CD4-positive, alpha-beta T cell treated with Interferon gamma for 1 hour (primary cell): ENCODE results near the gene RAB11FIP2.

ENCODE experiments used
- DNase-seq: peaks from one replicate; pipeline ENCODE4 v3.0.0-alpha.2; 2020

The RAB11FIP2 gene

GRCh38 chr10:118034791-118035261 is 11.9 kb downstream of the RAB11FIP2 start:
- DNase-seq: no peak

GRCh38 chr10:118033905-118034304 is 12.8 kb downstream of the RAB11FIP2 start:
- DNase-seq: no peak

GRCh38 chr10:118032564-118032963 is 14.2 kb downstream of the RAB11FIP2 start:
- DNase-seq: no peak

- DNase-seq: no peak
Observed at GRCh38 chr10:118031351-118032075, 15.2 kb downstream of the RAB11FIP2 start.

- no peak for DNase-seq
Observed at GRCh38 chr10:118028619-118029018, 18.1 kb downstream of the RAB11FIP2 start.

GRCh38 chr10:118027397-118027796 is 19.3 kb downstream of the RAB11FIP2 start:
- DNase-seq: no peak

GRCh38 chr10:118026936-118027335 is 19.8 kb downstream of the RAB11FIP2 start:
- no peak for DNase-seq

- no peak for DNase-seq
Observed at GRCh38 chr10:118020365-118020764, 26.4 kb downstream of the RAB11FIP2 start.

- no peak for DNase-seq
Observed at GRCh38 chr10:118017850-118018249, 28.9 kb downstream of the RAB11FIP2 start.

- DNase-seq: no peak
Observed at GRCh38 chr10:118017071-118017740, 29.5 kb downstream of the RAB11FIP2 start.

GRCh38 chr10:118012952-118013525 is 33.7 kb downstream of the RAB11FIP2 start:
- no peak for DNase-seq

GRCh38 chr10:118007773-118008172 is 39.0 kb downstream of the RAB11FIP2 start:
- no peak for DNase-seq

GRCh38 chr10:118003126-118003525 is 43.6 kb downstream of the RAB11FIP2 start:
- DNase-seq: no peak

GRCh38 chr10:118002581-118002980 is 44.2 kb downstream of the RAB11FIP2 start:
- DNase-seq: no peak

- no peak for DNase-seq
Observed at GRCh38 chr10:117997673-117998072, 49.1 kb downstream of the RAB11FIP2 start.

GRCh38 chr10:117996709-117997108 is 50.0 kb downstream of the RAB11FIP2 start:
- no peak for DNase-seq

GRCh38 chr10:117994771-117995170 is 52.0 kb downstream of the RAB11FIP2 start:
- no peak for DNase-seq

- no peak for DNase-seq
Observed at GRCh38 chr10:117993166-117993565, 53.6 kb downstream of the RAB11FIP2 start.

GRCh38 chr10:117991701-117992100 is 55.0 kb downstream of the RAB11FIP2 start:
- DNase-seq: no peak

- no peak for DNase-seq
Observed at GRCh38 chr10:117989962-117990361, 56.8 kb downstream of the RAB11FIP2 start.

- DNase-seq: no peak
Observed at GRCh38 chr10:117988814-117989213, 57.9 kb downstream of the RAB11FIP2 start.

GRCh38 chr10:117987244-117987909 is 59.4 kb downstream of the RAB11FIP2 start:
- no peak for DNase-seq

- no peak for DNase-seq
Observed at GRCh38 chr10:117983961-117984360, 62.8 kb downstream of the RAB11FIP2 start.
